CD4-positive, alpha-beta T cell treated with Interleukin-15 for 1 hour (primary cell): ENCODE data around the gene GSE1.

Experiments used
- DNase-seq: peaks from one replicate; pipeline ENCODE4 v3.0.0-alpha.2; 2020

Gene GSE1

DNA sequence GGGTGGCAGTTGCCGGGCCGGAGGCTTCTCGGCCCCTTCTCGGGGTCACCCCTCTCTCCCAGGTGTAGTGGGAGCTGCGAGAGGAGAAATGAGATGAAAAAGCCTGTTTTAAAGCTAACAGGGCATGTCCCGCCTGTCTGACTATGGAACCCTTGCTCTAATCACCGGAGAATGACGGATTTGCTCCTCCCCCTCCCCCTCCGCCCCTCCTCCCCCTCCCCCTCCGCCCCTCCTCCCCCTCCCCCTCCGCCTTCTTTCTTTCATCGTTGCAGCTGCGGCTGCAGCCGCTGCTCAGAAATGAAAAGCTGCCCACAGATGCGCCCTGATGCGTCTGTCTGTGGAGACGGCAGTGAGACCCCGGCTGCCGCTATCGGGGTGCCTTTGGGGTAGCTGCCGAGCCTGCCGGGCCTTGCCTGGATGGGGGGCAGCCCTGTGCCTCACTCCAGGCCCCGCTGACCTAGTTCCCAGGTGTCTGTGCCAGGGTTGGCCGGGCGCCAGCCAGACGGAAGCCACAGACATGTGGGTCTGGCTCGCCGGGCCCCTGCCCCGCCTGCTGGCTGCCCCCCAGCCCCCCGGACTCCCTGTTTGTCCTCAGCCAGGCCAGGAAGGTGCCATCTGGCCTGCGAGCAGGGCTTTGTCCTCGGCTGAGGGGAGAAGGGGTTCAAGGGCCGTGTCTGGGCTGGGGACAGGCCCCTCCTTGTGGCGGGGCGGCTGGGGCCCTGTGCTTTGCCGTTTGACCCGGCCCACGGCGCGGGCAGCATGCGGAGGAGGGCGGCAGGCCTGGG, 37.9 kb downstream of the GSE1 start:
- DNase-seq = no peak

DNA sequence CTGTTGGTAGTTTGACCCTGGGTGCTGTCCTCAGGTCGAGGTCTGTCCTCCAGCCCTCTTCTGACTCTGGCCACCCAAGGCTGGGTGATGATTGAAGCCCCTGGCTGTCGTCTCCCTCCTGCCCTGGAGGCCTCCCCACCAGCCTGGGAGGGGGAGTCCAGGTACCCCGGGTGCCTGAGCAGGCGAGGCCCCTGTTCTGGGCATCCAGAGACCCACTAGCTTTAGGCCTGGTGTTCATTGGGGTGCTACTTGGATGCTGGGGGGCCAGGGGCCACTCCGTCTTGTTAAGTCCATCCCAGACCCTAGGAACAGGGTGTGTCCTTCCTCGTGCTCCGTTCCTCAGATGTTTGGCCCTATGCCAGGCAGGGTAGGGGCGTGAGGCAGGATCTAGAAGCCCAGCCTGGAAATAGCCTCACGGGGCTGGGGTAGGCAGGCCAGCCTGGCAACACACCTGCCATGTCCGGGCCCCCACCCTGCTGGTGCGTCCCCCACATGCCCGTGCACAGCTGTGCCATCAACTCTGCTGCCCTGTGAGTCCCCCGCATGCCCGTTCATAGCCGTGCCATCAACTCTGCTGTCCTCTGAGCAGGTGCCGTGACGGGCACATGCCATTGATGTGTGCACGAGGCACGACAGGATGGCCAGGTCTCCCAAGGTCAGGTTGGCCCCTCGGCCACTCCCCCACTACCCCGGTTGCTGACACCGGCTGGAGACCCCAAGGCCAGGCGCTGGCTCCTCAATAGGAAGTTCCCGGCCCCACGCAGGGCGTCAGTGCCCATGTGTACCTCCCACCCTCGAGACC, 38.7 kb downstream of the GSE1 start:
- DNase-seq = no peak

DNA sequence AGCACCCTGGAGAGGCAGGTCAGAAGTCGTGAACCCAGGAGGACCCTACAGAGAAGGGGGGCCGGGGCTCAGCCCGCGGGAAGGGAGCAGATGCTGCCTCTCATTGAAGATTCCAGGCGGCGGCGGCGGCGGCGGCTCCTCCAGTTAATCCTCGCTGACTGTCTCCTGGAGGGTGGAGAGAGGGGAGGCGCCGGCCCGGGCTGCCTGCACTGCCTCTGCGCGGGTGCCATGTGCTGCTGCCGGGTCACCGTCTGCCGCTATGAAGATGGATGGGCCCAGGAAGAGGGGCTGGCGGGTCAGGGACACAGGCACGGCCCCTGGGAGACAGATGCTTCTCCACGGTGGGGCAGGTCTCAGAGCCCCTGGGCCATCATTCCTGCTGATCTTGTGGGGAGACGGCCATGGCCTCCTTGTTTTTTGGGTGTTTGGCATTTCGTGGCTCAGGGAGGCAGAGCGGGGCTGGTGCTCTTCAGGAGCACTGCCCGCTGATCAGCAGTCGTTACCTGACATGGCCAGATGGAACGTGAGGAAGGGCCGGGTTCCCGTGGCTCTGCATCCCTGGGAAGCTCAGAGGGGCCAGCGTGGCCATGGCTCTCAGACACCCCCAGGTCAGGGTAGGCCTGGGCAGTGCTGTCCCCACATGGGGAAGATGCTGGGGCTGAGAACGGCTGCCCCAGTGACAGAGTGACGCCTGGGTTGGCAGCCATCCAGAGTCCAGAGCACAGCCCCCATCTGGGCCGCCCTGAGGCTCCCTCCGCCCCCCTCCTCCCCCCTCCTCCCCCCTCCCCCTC, 39.5 kb downstream of the GSE1 start:
- DNase-seq = no peak

DNA sequence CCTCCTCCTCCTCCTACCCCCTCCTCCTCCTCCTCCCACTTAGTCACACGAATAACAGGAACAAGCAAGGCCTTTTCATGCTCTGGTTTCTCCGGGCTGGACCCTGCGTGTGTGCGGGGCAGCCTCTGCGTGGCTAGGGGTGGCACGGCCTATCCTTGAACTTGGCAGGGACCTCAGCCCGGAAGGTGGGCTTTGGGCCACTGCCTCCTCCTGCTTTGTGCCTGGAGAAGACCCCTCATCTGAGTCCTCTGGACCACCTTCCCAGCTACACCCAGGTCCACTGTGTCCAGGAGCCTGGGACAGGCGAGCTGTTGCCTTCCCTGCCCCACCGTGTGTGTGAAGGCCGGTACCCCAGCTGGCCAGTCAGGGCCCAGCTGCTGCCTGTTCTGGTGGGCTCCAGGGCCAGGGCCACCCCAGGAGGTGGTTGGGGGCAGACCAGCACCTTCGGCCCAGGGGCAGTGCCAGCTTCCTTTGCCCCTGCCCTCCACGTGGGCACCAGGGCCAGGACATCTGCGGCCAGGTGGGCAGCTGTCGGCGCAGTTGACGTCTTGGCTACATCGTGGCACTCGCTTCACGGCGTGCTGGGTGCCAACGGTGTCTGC, 40.3 kb downstream of the GSE1 start:
- no peak for DNase-seq

DNA sequence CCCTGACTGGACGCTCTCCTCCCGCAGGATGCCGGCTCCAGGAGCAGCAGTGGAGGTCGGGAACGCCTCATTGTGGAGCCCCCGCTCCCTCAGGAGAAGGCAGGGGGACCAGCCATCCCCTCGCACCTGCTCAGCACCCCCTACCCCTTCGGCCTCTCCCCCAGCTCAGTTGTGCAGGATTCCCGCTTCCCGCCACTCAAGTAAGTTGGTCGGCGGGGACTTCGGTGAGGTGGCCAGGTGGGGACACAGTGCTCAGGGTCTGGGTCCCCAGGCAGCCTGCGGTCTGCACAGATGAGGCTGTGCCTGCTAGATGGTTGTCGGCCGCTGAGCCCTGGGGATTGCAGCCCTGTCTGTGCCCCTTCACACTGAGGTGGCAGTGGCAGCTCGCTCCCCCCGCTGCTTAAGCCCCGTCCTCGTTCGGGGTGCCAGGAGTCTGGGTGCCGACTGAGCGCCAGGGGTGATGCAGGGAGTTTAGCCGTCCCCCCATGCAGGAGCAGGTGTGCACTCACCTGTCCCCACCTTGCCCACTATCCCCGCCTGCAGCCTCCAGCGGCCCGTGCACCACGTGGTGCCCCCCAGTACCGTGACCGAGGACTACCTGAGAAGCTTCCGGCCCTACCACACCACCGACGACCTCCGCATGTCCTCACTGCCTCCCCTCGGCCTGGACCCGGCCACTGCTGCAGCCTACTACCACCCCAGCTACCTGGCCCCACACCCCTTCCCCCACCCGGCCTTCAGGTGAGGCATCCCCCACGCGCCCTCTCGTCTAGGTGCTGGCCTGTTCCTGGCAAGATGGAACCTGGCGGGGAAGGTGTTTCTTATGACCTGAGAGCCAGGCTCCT, 41.4 kb downstream of the GSE1 start:
- no peak for DNase-seq

DNA sequence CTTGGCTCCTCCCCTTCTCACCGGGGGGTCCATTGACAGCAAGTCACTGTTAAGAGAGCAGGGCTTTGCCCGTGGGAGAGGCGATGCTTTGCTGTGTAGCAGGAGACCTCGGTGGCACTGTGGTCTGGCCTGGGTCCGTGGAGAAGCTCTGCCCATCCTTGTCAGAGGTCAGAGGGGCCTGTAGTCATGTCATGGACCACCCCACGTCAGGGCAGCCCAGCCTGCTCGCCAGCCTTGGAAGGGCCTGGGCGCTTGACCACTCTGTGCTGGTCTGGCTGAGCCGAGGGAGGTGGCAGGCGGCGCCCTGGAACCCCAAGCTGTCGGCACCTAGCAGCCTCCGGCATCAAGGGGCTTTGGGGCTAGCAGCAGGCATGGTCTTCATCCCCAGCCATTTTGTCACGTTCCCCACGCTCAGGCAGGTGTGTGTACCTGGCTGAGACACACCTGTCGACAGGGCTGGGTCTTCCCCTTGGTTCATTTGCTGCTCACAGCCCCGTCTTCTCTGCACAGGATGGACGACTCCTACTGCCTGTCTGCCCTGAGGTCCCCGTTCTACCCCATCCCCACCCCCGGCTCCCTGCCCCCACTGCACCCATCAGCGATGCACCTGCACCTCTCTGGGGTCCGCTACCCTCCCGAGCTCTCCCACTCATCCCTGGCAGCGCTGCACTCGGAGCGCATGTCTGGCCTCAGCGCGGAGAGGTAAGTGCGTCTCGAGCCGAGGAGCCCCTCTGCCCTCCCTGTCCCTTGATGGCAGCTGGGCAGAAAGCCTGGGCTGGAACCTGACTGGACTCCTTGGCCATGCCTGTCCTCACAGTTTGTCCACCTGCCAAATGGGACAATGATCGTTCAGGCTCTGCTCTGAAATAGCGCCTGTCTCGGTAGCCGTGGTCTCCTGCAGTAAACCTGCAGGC, 42.4 kb downstream of the GSE1 start:
- DNase-seq = no peak

DNA sequence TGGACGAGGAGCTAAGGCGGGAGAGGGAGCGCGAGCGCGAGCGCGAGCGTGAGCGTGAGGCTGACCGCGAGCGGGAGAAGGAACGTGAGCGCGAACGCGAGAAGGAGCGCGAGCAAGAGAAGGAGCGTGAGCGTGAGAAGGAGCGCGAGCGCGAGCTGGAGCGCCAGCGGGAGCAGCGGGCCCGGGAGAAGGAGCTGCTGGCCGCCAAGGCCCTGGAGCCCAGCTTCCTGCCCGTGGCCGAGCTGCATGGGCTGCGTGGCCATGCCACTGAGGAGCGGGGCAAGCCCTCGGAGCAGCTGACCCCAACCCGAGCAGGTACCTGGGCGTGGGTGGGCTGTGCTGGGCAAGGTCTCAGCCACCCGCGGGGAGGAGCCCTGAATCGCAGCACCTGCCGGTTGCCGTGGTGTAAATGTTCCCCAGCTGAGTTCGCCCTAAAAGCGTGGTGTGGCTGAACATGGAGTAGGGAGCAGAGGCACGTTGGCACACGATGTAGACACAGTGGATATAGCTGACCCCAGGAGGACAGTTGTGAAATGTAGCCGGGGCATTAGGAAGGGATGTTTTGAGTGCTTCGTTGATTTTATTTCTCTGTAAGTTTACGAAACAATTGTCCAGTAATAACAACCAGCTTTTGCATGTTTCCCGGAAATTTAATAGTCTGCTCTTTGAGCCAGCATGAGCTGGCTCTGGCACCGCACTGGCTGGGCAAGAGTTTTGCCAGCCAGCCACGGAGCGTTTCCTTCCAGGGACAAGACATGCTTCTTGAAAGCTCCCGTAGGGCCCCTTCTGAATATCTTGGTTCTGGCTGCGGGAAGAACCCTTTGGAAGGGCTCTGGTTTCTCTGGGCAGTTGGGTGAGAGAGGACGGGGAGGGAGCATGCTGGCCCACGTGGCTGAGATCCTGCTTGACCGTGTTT, 43.5 kb downstream of the GSE1 start:
- no peak for DNase-seq

DNA sequence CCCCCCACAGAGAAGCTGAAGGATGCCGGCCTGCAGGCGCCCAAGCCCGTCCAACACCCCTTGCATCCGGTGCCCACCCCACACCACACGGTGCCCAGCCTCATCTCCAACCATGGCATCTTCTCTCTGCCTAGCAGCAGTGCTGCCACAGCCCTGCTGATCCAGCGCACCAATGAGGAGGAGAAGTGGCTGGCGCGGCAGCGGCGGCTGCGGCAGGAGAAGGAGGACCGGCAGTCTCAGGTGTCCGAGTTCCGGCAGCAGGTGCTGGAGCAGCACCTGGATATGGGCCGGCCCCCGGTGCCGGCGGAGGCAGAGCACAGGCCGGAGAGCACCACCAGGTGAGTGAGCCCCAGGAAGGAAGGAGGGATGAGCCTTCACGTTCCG, 44.1 kb downstream of the GSE1 start:
- DNase-seq = no peak

DNA sequence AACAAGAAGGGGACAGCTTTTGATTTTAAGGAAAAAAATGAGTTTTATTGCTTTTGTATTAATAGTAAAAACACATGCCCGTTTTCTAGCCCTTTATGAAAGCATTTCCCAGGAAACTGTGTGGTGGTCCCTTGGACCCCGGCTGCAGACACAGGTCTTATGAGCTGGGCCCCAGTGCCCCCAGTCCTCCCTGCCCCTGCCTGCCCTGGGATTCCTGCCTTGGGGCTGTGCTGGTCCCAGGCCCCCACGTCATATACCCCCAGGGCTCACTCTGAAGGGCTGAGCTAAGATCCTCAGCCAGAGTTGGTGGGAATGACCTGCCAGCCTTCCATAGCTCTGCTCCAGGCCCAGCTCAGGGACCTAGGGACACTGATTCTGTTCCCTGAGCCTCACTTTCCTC, 44.9 kb downstream of the GSE1 start:
- DNase-seq = no peak

DNA sequence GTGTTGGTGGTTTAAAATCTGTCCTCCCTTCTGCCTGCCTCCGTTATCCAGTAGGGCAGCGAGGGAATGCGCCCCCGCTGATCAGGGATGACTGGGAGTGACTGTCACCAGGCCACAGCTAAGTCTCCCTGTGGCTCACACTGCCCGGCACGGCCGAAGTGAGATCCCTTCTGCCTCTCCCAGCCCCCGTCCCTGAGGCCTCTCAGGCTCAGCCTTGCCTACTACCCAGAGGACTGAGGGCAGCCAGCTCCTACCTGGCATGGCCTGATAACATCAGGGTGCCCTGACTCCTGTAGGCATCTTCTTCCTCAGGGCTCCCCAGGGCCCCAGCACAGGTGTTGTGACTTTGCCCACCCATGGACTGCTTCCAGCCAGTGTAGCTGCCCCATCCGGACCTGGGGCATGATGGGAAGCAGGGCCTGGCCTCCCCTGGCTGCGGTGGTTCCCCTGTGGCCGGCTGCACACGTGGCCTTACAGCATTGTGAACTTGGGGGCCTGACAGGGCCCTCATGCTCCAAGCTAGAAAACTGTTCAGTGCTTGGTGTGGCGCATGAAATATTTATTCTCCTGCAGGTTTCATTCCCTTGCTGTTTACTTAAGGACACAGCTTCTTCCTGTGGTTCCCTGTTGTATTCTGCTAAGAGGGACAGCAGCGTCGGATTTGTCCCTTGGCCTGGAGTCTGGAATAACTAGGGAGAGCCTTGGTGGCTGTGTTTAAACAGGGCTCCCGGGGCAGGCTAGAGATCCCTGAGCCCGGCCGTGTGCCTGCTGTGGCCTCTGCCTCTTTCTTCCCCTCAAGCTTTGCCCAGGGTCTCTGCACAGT, 45.6 kb downstream of the GSE1 start:
- DNase-seq = no peak

DNA sequence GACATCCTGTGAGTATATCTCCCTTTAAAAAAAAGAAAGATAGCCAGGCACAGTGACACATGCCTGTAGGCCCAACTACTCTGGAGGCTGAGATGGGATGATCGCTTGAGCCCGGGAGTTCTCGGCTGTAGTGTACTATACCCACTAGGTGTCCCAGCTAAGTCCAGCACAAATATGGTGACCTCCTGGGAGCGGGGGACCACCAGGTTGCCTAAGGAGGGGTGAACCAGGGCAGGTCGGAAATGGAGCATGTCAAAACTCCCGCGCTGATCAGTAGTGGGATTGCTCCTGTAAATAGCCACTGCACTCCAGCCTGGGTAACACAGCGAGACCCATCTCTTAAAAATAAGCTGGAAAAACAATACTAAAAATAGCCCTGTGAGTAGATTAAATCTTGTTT, 46.2 kb downstream of the GSE1 start:
- no peak for DNase-seq

DNA sequence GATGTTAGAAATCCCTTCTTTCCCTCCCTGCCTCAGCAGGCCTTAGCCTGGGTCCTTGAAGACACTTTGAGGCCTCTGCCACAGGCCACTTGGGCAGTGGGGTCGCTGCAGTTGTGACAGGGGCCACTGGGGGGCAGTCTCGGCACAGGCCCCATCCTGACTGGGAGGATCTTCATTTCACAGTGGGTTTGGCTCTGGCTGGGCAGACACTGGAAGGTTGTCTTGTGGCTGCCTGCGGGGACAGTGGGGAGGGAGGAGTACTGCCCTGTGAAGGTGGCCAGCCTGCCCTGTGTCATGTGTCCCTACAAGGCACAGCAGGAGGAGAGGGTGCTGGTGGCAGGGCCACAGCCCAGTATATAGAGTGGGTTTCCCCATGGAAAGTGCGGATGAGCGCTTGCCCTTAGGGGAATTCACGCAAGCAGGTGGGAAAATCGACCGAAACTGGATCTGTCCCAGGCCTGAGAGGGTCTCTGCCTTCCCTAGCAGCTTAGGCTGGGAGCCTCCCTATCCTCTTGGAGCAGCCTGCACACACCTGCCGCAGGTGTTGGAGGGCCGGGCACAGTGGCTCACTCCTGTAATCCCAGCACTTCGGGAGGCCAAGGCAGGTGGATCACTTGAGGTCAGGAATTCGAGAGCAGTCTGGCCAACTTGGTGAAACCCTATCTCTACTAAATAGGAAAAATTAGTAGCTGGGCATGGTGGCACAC, 46.8 kb downstream of the GSE1 start:
- peak; percentile 50 for DNase-seq

DNA sequence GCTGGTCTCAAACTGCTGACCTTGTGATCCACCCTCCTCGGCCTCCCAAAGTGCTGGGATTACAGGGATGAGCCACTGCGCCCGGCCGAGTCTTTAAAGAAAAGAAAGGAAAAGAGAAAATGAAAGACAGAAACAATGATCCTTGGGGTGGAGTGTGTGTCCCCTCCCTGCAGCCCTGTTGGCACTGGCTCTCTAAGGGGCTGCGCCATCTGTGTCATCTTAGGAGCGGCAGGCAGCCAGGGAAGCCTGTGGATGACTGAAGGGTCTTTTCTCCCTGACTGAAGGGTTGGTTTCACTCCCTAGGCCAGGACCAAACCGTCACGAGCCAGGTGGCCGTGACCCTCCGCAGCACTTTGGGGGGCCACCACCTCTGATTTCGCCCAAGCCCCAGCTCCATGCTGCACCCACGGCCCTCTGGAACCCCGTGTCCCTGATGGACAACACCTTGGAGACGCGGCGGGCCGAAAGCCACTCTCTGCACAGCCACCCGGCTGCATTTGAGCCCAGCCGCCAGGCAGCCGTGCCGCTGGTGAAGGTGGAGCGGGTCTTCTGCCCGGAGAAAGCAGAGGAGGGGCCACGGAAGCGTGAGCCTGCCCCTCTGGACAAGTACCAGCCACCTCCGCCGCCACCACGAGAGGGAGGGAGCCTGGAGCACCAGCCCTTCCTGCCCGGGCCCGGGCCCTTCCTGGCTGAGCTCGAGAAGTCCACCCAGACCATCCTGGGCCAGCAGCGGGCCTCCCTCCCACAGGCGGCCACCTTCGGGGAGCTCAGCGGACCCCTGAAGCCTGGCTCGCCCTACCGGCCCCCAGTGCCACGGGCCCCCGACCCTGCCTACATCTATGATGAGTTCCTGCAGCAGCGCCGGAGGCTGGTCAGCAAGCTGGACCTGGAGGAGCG, 48.0 kb downstream of the GSE1 start:
- peak; percentile 17 for DNase-seq

DNA sequence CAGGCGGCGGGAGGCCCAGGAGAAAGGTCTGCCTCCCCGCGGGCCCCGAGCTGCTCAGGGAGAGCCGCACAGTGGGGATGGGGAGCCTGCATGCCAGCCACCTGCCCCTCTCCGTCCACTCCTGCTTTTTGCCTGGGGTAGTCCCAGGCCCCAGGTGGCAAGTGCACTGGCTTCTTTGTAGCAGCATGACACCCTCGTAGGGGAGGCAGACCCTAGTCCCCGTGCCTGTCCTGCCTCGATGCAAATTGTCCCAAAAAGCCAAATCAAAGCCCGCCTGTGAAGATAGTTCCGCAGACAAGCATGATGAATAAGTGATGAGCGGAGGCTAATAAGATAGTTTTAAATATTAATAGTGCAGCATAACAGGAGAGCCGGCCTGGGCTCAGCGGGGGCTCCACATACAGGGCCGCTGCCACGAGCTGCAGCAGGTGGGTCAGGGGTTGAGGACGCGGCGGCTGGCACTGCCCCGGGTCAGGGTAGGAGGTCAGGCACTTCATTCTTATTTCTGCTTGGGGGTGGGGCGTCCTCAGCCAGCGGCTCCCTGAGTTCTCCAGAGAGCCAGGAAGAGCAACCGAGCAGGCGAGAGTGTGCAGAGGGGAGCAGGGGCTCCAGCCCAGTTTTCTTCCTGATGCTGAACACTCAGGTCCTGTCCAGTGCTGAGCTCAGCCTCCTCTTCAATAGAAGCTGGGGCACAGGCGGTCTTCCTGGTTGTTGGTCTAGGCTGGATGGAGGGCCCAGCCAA, 48.8 kb downstream of the GSE1 start:
- DNase-seq = peak; percentile 4

DNA sequence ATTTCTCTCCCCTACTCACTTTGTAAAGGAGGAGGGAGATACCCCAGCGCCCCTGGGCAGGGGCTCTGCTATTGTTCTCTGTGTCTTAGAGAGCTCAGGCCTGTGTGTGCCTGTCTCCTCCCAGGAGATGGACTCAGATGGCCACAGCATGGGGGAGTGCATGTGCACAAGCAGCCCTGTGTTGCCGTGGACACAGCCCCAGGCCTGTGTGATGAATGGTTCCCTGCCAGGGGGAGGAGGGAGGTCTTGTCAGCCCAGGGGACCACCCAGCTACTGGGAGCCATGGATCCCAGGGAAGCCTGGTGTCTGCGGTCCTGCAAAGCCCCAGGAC, 49.3 kb downstream of the GSE1 start:
- DNase-seq = no peak

DNA sequence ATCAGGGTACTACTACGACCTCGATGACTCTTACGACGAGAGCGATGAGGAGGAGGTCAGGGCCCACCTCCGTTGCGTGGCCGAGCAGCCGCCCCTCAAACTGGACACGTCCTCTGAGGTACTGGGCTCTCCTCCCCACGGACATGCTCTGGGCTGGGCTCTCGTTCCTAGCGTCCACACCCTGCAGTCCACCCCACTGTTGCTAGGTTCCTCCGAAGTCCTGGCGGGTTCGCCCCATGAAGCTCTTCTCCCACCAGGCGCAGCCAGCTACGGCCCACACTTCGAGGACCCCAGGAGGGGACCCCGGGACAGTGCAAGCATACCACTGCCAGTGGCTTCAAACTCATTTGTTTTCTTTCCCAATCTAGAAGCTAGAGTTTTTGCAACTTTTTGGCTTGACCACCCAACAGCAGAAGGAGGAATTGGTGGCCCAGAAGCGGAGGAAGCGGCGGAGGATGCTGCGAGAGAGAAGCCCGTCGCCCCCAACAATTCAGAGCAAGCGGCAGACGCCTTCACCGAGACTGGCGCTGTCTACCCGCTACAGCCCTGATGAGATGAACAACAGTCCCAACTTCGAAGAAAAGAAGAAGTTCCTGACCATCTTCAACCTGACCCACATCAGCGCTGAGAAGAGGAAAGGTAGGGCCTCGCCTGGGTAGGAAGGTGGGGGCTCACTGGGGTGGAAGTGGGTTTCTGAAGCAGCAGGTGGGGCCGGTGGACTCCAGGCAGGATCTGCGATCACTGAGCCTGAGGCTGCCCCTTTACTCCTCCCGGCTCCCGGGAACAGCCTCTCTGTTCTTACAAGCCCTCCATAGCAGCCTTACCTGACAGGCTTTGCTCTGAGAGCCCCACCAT, 50.1 kb downstream of the GSE1 start:
- DNase-seq = peak; percentile 10
